Measurements from ENCODE around the gene CCDC107. TPM values are rescaled to one million over a fixed set of nuclear protein-coding genes. Genes with fewer than 3 reads are reported as not detected.
A peak's percentile ranks its signal among the peaks of the same experiment; 100 is the strongest.

CCDC107 gene
- total and polyA plus RNA-seq, 9 of the 15 experiments (the other 6 are each of a cell fraction or from before 2014, with no cell fraction given), result 0.35 to 11.3 (median 6.9) TPM; not detected in 1

- Histone ChIP-seq H3K27me3 (ENCODE audit: control insufficient read depth in 2 of 2, insufficient read depth in 2 of 2, low read length in 2 of 2) (no peaks in the 10 kb centered on the region), H4K20me1 (replicated peaks; ENCODE audit: control insufficient read depth, insufficient read depth, low read length) (no peaks in the 10 kb centered on the region), H3K9ac (ENCODE audit: insufficient read depth in 1 of 2, low read depth in 2 of 2, low read length in 2 of 2) (no peak overlapping the region), H3K4me2 (ENCODE audit: insufficient read depth, low read length) (no peak overlapping the region), H3K36me3 (ENCODE audit: control insufficient read depth, insufficient read depth, low read length) (peaks cover 7% of the 10 kb centered on the region; the same call in 1 of the 3 replicates), H2AFZ (ENCODE audit: low read depth, low read length) (no peak overlapping the region), H3K9me3 (replicated peaks; ENCODE audit: control insufficient read depth, insufficient read depth, low read depth, low read length) (no peaks in the 10 kb centered on the region), H3K79me2 (ENCODE audit: control insufficient read depth, insufficient read depth, low read length) (peaks cover 18% of the 10 kb centered on the region), H3K4me1 (replicated peaks in 1 of 2; ENCODE audit: control insufficient read depth in 2 of 2, insufficient read depth in 2 of 2, low read length in 2 of 2) (peaks cover 10 to 13% of the 10 kb centered on the region in 2 experiments), H3K27ac (ENCODE audit: extremely low read depth, low read depth, low read length) (no peak overlapping the region), H3K4me3 (no peak overlapping the region), H3K9me1 (ENCODE audit: control insufficient read depth, insufficient read depth, low read length) (no peaks in the 10 kb centered on the region)
- no TSS peak for BruUV-seq (replicated peaks)
- ChIA-PET POLR2A (interaction anchor here (0.7 kb wide), 1 partner anchor 10 kb away, joined by 3 read pairs; the partner anchor contains the start of genes CCDC107 and RMRP), CTCF (ENCODE audit: low intra/inter-chr PET ratio) (no interaction called here)
- FAIRE-seq (no peak), ATAC-seq (no peak), DNase-seq (ENCODE audit: extremely low read depth in 1 of 4, low spot score in 3 of 4) (no peak)
- TF ChIP-seq IRF1 (CRISPR knock-in tag; IDR thresholded peaks at IDR 0.05; ENCODE audit: borderline replicate concordance) (no peak), YY1 (IDR thresholded peaks at IDR 0.05; ENCODE audit: borderline replicate concordance in 1 of 3, control insufficient read depth in 1 of 3, extremely low read depth in 1 of 3, insufficient read depth in 3 of 3, insufficient read length in 1 of 3, insufficient replicate concordance in 2 of 3, low read depth in 1 of 3, low read length in 2 of 3) (peak in 1 of 3 experiments; percentile 30), KDM2B (CRISPR knock-in tag; IDR thresholded peaks at IDR 0.05) (no peak)
- in situ Hi-C loops (cut with MboI), result no loop called here
- WGBS (ENCODE audit: insufficient coverage, low coverage, missing lambda C conversion rate), result 81% methylated on average over 3 of the region's 3 CpGs
- intact Hi-C loops (cut with micrococcal nuclease), result loop anchor here (10.0 kb wide), 1 partner anchor 147 kb away; the partner anchor contains the start of genes HINT2 and SPAG8
Observed at GRCh38 chr9:35667939-35668338, 9.8 kb downstream of the CCDC107 start.

Data from K562 (cell line).